Testis (tissue), 3 donors: ENCODE measurements around the gene PUS7. TPM values are rescaled to one million over a fixed set of nuclear protein-coding genes. Genes with fewer than 3 reads are reported as not detected.

Source experiments
- DNase-seq: peaks from one replicate; pipeline ENCODE4 v3.0.0-alpha.2; 2019
- H3K27ac ChIP-seq, 2 donors: fragments of 200-600 bp; sonication (generic); one replicate each; pipeline ENCODE4 v1.5.1; 2019
- H3K27me3 ChIP-seq: fragments of 200-600 bp; sonication (generic); one replicate; pipeline ENCODE4 v1.5.1; 2019
- H3K36me3 ChIP-seq: fragments of 200-600 bp; sonication (generic); one replicate; pipeline ENCODE4 v1.5.1; 2017; ENCODE audit warnings: low read depth; ENCODE audit errors: missing control alignments
- H3K4me1 ChIP-seq: fragments of 200-600 bp; sonication (generic); one replicate; pipeline ENCODE4 v1.5.1; 2019
- H3K4me3 ChIP-seq, 2 donors: fragments of 200-600 bp; sonication (generic); one replicate each; pipeline ENCODE4 v1.5.1; 2017 to 2019
- H3K9me3 ChIP-seq: fragments of 200-600 bp; sonication (generic); one replicate; pipeline ENCODE4 v1.5.1; 2017
- CTCF ChIP-seq, 3 experiments: fragments of 450-650 bp in 2 of 3; fragments of 200-600 bp in 1 of 3; sonication (generic) in 1 of 3; IDR thresholded peaks; one replicate each; pipeline ENCODE4 v1.5.1; 2016 to 2019; ENCODE audit warnings: antibody characterized with exemption in 3 of 3, mild to moderate bottlenecking in 2 of 3, moderate library complexity in 1 of 3
- POLR2A ChIP-seq: fragments of 450-650 bp; IDR thresholded peaks from one replicate; pipeline ENCODE4 v1.6.1; 2017; ENCODE audit warnings: antibody characterized with exemption, mild to moderate bottlenecking, moderate library complexity
- WGBS, 2 donors: methylation state at CpG; one replicate each; pipeline ENCODE4 v1.1.5; 2018; 5-methylcytosine and 5-hydroxymethylcytosine counted together
- intact Hi-C: fragments of 100-400 bp; cut with DNase I; formaldehyde crosslinking; loops from one replicate; pipeline ENCODE4 v1.15.1; 2023; ENCODE audit warnings: low total_unique reads
- polyA plus RNA-seq: library from polyadenylated mRNA; stranded (reverse); fragments of 350-450 nt; fragmentation: Illumina TruSeq; extraction: RNeasy Lipid Tissue Mini Kit (QIAGEN cat#74804); gene quantifications from one replicate; pipeline ENCODE4 v1.2.3, GENCODE V29; 2014; ENCODE audit warnings: low read depth, low replicate concordance; ENCODE audit not compliant: insufficient read depth
- total RNA-seq, 2 donors: library from RNA; depleted of rRNA; stranded (reverse); fragments of >200 nt; gene quantifications; one replicate each; pipeline ENCODE4 v1.2.3, GENCODE V29; 2016

Gene PUS7
- total and polyA plus RNA-seq, 3 donors from 2014 or later, result 8.7 to 18.0 (median 10.6) TPM

GRCh38 chr7:105487579-105488571 lies 34.2 kb downstream of the PUS7 start:
- 46 to 59% methylated on average over 6 of the region's 6 CpGs for WGBS, 2 donors
- no peaks in the 10 kb centered on the region for H3K9me3 ChIP-seq
- DNase-seq, result no peak
- no peaks in the 10 kb centered on the region for H3K4me1 ChIP-seq
- H3K4me3 ChIP-seq, result no peak overlapping the region
- TF ChIP-seq POLR2A (no peak), CTCF (IDR thresholded peaks at IDR 0.05) (peak in 2 of 3 experiments; percentile 31 to 32)
- no peaks in the 10 kb centered on the region for H3K36me3 ChIP-seq
- intact Hi-C loops, result no loop called here
- H3K27me3 ChIP-seq, result no peaks in the 10 kb centered on the region
- no peak overlapping the region for H3K27ac ChIP-seq

GRCh38 chr7:105480931-105481330 lies 41.1 kb downstream of the PUS7 start:
- TF ChIP-seq CTCF (IDR thresholded peaks at IDR 0.05), result no peak
- TF ChIP-seq POLR2A, result no peak

GRCh38 chr7:105478606-105479005 lies 43.5 kb downstream of the PUS7 start:
- TF ChIP-seq CTCF (IDR thresholded peaks at IDR 0.05) (no peak), POLR2A (no peak)
- Histone ChIP-seq H3K27ac (no peak overlapping the region), H3K9me3 (no peaks in the 10 kb centered on the region), H3K4me3 (no peak overlapping the region), H3K27me3 (no peaks in the 10 kb centered on the region), H3K4me1 (no peaks in the 10 kb centered on the region), H3K36me3 (no peaks in the 10 kb centered on the region)
- DNase-seq, result no peak
- whole genome bisulfite sequencing, 2 donors, result 88 to 91% methylated on average over 5 of the region's 5 CpGs
- intact Hi-C loops, result no loop called here

More at GRCh38 chr7:105480931-105481330, 41.1 kb downstream of the PUS7 start:
- H3K27ac ChIP-seq, result no peak overlapping the region
- H3K27me3 ChIP-seq, result no peaks in the 10 kb centered on the region
- H3K4me3 ChIP-seq, result no peak overlapping the region
- intact Hi-C loops, result no loop called here
- WGBS, 2 donors, result 87 to 95% methylated on average over 4 of the region's 4 CpGs
- H3K36me3 ChIP-seq, result no peaks in the 10 kb centered on the region
- H3K4me1 ChIP-seq, result no peaks in the 10 kb centered on the region
- no peak for DNase-seq
- H3K9me3 ChIP-seq, result no peaks in the 10 kb centered on the region

- DNase-seq, result no peak
- 85 to 98% methylated on average over 2 of the region's 2 CpGs for whole genome bisulfite sequencing, 2 donors
- TF ChIP-seq POLR2A (no peak), CTCF (IDR thresholded peaks at IDR 0.05) (no peak)
- Histone ChIP-seq H3K27ac (no peak overlapping the region), H3K4me1 (no peaks in the 10 kb centered on the region), H3K27me3 (no peaks in the 10 kb centered on the region), H3K36me3 (no peaks in the 10 kb centered on the region), H3K9me3 (no peaks in the 10 kb centered on the region), H3K4me3 (no peak overlapping the region)
- intact Hi-C loops, result no loop called here
Observed at GRCh38 chr7:105477908-105478307, 44.2 kb downstream of the PUS7 start.
